H4 (cell line): ENCODE data around the gene B3GNT7. TPM values are rescaled to one million over a fixed set of nuclear protein-coding genes. Genes with fewer than 3 reads are reported as not detected.
"Not testable (repeated sequence)": the region's sequence is repeated elsewhere in the genome, so short reads cannot be mapped to it uniquely, and the experiment has no call there.

Experiments
- DNase-seq: peaks from one replicate; pipeline ENCODE4 v3.0.0-alpha.2; 2015; ENCODE audit warnings: low spot score
- total RNA-seq: library from RNA; depleted of rRNA; stranded (reverse); fragments of >200 nt; shearing (Covaris generic); gene quantifications from 2 replicates; pipeline ENCODE4 v1.2.3, GENCODE V29; 2014; rRNA removed

Gene B3GNT7
- total RNA-seq, 1 experiment from 2014 or later: not detected

DNA sequence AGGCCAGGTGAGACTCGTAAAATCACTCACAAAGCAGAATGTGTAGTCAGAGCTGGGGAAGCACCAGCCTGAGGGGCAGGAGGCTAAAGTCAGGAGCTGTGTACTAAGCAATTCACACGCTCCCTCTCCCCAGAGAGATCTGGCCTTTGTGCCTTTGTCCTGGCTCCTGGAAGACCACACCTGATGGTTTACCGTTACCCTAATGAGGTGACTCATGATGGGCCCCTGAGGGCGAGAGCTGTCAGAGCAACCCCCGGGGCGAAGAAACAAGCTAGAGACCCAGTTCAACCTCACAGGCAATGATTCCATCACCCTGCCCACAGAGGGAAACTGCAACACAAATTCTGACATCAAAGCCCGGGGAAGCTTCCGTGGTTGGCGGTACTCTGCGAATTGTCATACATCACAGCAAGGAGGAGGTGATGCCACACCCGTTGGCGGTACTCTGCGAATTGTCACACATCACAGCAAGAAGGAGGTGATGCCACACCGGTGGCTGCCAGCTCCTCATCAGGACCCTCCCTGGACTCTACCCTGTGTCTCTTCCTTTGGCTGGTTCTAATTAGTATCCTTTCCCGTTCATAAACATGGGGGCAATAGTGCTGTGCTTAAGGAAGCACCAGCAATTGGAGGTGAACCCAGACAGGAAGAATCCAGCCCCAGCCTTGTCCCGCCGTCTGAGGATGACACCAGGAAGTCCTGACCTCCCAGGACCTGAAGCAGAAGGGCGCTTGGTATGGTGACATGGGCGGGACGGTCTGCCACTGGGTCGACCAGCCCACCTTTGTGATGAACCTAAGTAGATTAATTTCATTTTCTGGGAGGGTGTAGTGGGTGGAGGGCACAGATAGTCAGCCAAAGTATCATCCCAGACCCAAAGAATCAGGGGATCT, 30.5 kb downstream of the B3GNT7 start:
- no peak for DNase-seq

DNA sequence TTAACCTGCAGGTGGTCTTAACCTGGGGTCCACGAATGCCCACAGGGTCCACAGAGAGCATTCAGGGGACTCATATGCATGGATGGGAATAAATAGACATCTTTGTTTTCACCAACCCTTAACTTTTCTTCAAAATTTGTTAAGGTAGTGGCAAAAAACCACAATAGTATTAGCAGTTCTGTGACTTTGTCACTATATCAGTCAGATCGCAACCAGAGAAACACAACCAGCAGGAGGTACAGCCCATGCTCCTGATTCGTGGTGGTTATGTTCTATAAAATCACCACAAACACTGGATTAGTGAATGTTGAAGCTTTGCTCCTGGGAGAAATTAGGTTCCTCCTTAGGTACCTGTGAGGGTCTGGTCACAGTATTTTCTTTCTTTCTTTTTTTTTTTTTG, 31.6 kb downstream of the B3GNT7 start:
- no peak for DNase-seq

DNA sequence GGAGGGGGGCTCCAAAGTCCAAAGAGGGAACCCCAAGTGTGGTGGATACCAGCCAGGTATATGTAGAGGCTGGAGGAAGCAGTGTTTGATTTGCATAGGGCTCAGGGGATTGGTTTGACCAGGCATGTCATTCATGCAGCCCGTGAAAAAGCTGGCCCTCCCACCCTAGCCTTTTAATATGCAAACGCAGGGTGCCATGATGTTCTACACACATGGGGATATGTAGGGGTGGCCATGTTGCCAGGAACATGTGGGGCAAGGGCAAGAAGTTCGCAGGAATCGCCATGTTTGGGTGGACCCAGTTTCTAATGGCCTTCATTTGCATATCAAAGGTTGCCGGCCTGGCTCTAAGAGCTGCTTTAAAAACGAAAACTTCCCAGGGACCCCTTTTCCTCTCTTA, 33.6 kb downstream of the B3GNT7 start:
- DNase-seq: no peak

DNA sequence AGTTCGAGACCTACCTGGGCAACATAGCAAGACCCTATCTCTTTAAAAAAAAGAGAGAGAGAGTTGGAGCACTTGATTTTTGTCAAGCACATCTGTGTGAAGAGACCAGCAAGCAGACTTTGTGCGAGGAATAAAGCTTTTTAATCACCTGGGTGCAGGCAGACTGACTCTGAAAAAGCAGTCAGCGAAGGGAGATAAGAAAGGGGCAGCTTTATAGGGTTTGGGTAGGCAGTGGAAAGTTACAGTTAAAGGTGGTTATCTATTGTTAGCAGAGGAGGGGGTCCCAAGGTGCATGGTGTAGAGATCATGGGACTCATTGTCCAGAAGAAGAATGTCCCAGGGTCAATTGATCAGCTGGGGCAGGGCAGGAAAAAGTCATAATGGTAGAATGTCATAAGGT, 34.4 kb downstream of the B3GNT7 start:
- DNase-seq: no peak

DNA sequence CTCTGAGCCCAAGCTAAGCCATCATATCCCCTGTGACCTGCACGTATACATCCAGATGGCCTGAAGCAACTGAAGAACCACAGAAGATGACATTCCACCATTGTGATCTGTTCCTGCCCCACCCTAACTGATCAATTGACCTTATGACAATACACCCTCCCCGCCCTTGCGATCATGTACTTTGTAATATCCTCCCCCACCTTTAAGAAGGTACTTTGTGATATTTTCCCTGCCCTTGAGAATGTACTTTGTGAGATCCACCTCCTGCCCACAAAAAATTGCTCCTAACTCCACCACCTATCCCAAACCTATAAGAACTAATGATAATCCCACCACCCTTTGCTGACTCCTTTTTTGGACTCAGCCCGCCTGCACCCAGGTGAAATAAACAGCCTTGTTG, 34.9 kb downstream of the B3GNT7 start:
- DNase-seq: not testable (repeated sequence)

DNA sequence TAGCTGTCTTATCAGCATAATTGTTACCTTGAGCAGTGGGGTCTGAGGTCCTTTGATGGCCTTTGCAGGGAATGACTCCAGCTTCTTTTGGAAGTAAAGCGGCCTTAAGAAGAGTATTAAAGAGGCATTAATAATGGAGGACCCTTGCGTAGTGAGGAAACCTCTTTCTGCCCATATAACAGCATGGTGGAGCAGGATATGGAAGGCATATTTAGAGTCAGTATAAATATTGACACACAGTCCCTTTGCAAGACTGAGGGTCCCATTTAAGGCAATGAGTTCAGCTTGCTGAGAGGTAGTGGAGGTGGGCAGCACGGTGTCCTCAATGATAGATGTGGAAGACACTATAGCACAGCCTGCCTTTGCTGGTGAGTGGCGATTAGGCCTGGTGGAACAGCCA, 36.1 kb downstream of the B3GNT7 start:
- no peak for DNase-seq

DNA sequence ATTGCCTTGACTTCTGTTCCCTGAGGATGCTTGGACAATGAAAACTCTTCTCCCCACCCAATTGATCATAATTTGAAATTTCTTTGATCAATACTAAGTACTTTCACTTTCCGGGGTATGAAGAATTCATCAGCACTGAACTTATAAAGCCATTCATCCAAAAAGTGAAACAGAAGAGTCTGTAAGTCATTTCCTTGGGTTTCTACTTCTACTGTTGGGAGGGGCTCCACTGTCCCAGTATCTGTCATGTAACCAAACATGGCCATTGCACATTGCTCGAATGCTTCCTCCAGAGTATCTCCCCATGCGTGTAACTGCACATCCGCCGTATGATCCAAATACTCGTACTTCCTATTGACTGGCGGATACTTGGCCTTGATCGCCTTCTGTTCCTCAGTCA, 38.5 kb downstream of the B3GNT7 start:
- no peak for DNase-seq

DNA sequence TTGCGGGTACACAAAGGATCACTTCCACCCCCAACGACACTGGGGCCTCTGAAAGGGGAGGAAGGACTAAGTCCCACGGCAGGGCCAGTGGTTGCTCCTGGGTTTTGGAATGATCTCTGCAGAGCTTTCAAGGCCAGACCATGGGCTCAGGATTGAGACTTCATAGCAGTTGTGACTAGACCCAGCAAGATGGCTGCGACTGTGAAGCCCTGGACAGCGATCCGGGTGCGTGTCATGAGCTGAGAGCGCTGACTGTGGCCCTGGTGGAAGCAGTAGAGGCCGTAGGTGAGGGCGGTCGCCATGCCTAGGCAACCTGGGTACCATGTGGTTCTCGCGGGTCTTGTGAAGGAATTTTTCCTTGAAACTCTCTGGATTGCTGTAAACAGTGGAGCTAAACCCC, 41.4 kb downstream of the B3GNT7 start:
- DNase-seq: no peak

DNA sequence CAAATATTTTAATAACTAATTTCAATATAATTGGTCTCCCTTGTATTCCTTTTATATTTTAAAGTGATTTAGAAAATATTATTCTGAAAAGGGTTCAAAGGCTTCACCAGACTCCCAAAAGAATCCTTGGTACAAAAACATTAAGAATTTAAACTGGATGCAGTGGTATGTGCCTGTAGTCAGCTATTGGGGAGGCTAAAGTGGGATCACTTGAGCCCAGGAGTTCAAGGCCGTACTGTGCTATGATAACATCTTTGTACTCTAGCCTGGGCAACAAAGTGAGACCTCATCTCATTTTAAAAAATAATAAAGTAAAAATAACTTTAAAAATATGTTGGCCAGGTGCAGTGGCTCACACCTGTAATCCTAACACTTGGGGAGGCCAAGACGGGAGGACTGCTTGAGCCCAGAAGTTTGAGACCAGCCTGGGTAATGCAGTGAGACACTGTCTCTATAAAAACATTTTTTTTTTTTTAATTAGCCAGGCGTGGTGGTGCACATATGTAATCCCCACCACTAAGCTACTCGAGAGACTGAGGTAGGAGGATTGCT, 54.1 kb downstream of the B3GNT7 start:
- DNase-seq: no peak

DNA sequence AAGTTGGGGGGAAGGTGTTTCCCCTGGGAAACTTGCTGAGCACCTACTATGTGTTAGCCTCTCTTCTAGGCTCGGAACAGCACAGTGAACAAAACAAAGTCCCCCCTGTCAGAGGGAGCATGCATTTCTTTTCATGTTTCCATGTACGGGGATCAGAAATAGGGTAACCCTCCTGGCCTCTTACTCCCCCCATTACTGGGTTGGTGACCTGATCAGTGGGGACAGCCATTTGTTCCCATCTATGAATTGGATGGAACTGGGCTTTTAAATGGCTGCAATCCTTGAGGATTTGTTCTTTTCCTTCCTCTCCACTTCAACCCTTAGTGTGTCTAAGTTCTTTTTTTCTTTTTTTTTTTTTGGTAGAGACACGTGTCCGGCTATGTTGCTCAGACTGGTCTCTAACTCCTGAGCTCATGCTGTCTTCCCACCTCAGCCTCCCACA, 55.1 kb downstream of the B3GNT7 start:
- DNase-seq: no peak

Other genes with a start within 250 kb of the B3GNT7 start
- 34.4 and 41.9 TPM in 2 replicates for gene ARMC9, start 197.1 kb upstream of the B3GNT7 start, total RNA-seq
- gene NCL, start 68.8 kb downstream of the B3GNT7 start, total RNA-seq: 82.2 and 136 TPM in 2 replicates
- gene NMUR1, start 134.7 kb downstream of the B3GNT7 start, total RNA-seq: not detected in 2 replicates
- gene TEX44, start 197.2 kb downstream of the B3GNT7 start, total RNA-seq: not detected in 2 replicates